Right lobe of liver (tissue), 4 donors: Measurements from ENCODE around the gene C1orf50.

Experiments
- CTCF ChIP-seq, 4 donors: fragments of 200-600 bp in 3 of 4; fragments of 450-650 bp in 1 of 4; IDR thresholded peaks; one replicate each; pipeline versions ENCODE4 v1.5.1 to v1.8.0; 2016 to 2022; ENCODE audit warnings: antibody characterized with exemption in 4 of 4, mild to moderate bottlenecking in 2 of 4
- POLR2A ChIP-seq: fragments of 450-650 bp; IDR thresholded peaks from one replicate; pipeline ENCODE4 v1.6.1; 2017; ENCODE audit warnings: antibody characterized with exemption, mild to moderate bottlenecking
- donor health status: DM: no; HTN: no; CAD: no.
- donor health status: DM: no; HTN: no; CAD: no.
- donor health status: DM: no; HTN: yes; CAD: no.

GRCh38 chr1:42748461-42749410 lies 18.3 kb upstream of the C1orf50 start:
- TF ChIP-seq CTCF (IDR thresholded peaks at IDR 0.05) = no peak
- no peak for TF ChIP-seq POLR2A
